HG02623 (cell line): Measurements from ENCODE around the gene LIPM.

Experiments used
- ATAC-seq: cut with Tn5 transposase; IDR thresholded peaks from one replicate; pipeline ENCODE4 v1.9.1; 2021; ENCODE audit warnings: moderate library complexity; ENCODE audit not compliant: unreplicated experiment

LIPM gene

GRCh38 chr10:88802523-88803285 lies at the start of gene LIPM:
TSS of gene LIPM (plus strand) at chr10:88802730. CDS start at chr10:88802897, 167 bp downstream.
- ATAC-seq, result no peak

GRCh38 chr10:88754287-88754686 lies 48.2 kb upstream of the LIPM start:
- ATAC-seq, result no peak

GRCh38 chr10:88755753-88756152 lies 46.8 kb upstream of the LIPM start:
- ATAC-seq, result no peak

GRCh38 chr10:88756660-88757059 lies 45.9 kb upstream of the LIPM start:
- no peak for ATAC-seq

- ATAC-seq, result no peak
These were observed 43.0 kb upstream of the LIPM start, which contains the start of gene LIPN for GRCh38 chr10:88759366-88760101. TSS of gene LIPN (plus strand) at chr10:88760020. CDS start at chr10:88761406, 1,386 bp downstream.

GRCh38 chr10:88762906-88763305 lies 39.6 kb upstream of the LIPM start:
- ATAC-seq, result no peak

- no peak for ATAC-seq
These were observed 39.1 kb upstream of the LIPM start for GRCh38 chr10:88763441-88763840.

- no peak for ATAC-seq
These were observed 38.4 kb upstream of the LIPM start for GRCh38 chr10:88764110-88764509.

GRCh38 chr10:88765816-88766215 lies 36.7 kb upstream of the LIPM start:
- ATAC-seq, result no peak

- no peak for ATAC-seq
These were observed 33.1 kb upstream of the LIPM start for GRCh38 chr10:88769384-88769783.

- no peak for ATAC-seq
These were observed 21.3 kb upstream of the LIPM start for GRCh38 chr10:88781206-88781605.

- no peak for ATAC-seq
These were observed 20.3 kb upstream of the LIPM start for GRCh38 chr10:88782222-88782621.

GRCh38 chr10:88783724-88784123 lies 18.8 kb upstream of the LIPM start:
- ATAC-seq, result no peak

- ATAC-seq, result no peak
These were observed 16.3 kb upstream of the LIPM start for GRCh38 chr10:88786032-88786770.

GRCh38 chr10:88787463-88787862 lies 15.1 kb upstream of the LIPM start:
- ATAC-seq, result no peak

- no peak for ATAC-seq
These were observed 13.6 kb upstream of the LIPM start for GRCh38 chr10:88788924-88789323.

GRCh38 chr10:88791924-88792323 lies 10.6 kb upstream of the LIPM start:
- ATAC-seq, result no peak

GRCh38 chr10:88792661-88793060 lies 9.9 kb upstream of the LIPM start:
- no peak for ATAC-seq

- no peak for ATAC-seq
These were observed 8.7 kb upstream of the LIPM start for GRCh38 chr10:88793712-88794299.

GRCh38 chr10:88794731-88795130 lies 7.8 kb upstream of the LIPM start:
- no peak for ATAC-seq
